H1 (cell line): ENCODE data around the gene NDFIP2. TPM values are rescaled to one million over a fixed set of nuclear protein-coding genes. Genes with fewer than 3 reads are reported as not detected.

Experiments used
- CTCF ChIA-PET: fragments of 300-600 bp; sonication (Branson Sonifier 250); formaldehyde crosslinking; loops from one replicate; lab custom pipeline; 2021; ENCODE audit not compliant: partially characterized antibody; lab: Charles Lee
- POLR2A ChIA-PET: fragments of 300-600 bp; sonication (Branson Sonifier 250); formaldehyde crosslinking; loops from one replicate; lab custom pipeline; 2021; ENCODE audit warnings: inconsistent platforms; ENCODE audit not compliant: partially characterized antibody; lab: Charles Lee
- DNase-seq, 2 experiments: peaks; one replicate each; pipeline versions ENCODE4 v3.0.0 to v3.0.0-alpha.2; 2010 to 2022; ENCODE audit warnings: low spot score in 2 of 2, low read depth in 1 of 2, mixed read lengths in 1 of 2
- FAIRE-seq: peaks from 2 replicates; lab custom pipeline; 2011; peaks lifted over from hg19 to GRCh38; lab: Jason Lieb, UNC
- H2AFZ ChIP-seq: 2 replicates; pipeline ENCODE4 v1.8.1; 2012; ENCODE audit warnings: low read length, inconsistent platforms
- H2AK5ac ChIP-seq: 2 replicates; pipeline ENCODE4 v1.6.1; 2013; ENCODE audit warnings: low read depth, low read length
- H2BK120ac ChIP-seq: replicated peaks from 2 replicates; pipeline ENCODE3; 2013; ENCODE audit warnings: low read depth, low read length, inconsistent platforms
- H2BK12ac ChIP-seq: 2 replicates; pipeline ENCODE4 v1.6.1; 2013; ENCODE audit warnings: low read depth, low read length
- H2BK15ac ChIP-seq: 2 replicates; pipeline ENCODE4 v1.6.1; 2013; ENCODE audit warnings: low read length
- H2BK20ac ChIP-seq: 2 replicates; pipeline ENCODE4 v1.6.1; 2013; ENCODE audit warnings: low read length
- H2BK5ac ChIP-seq: 2 replicates; pipeline ENCODE4 v1.6.1; 2013; ENCODE audit warnings: low read depth, low read length
- H3K14ac ChIP-seq: 2 replicates; pipeline ENCODE4 v1.6.1; 2013; ENCODE audit warnings: inconsistent platforms; ENCODE audit not compliant: insufficient read length
- H3K18ac ChIP-seq: 2 replicates; pipeline ENCODE4 v1.6.1; 2013; ENCODE audit warnings: low read length; ENCODE audit errors: extremely low read depth
- H3K23ac ChIP-seq: 2 replicates; pipeline ENCODE4 v1.6.1; 2013; ENCODE audit warnings: inconsistent platforms; ENCODE audit not compliant: insufficient read length
- H3K23me2 ChIP-seq: 2 replicates; pipeline ENCODE4 v1.6.1; 2013; ENCODE audit warnings: low read depth, low read length
- H3K27ac ChIP-seq: 2 replicates; pipeline ENCODE4 v1.6.1; 2011; ENCODE audit warnings: low read depth, low read length, inconsistent platforms
- H3K27me3 ChIP-seq, 4 experiments: replicated peaks in 1 of 4; 1 replicate in 1 of 4; 2 replicates in 3 of 4; pipeline versions ENCODE4 v1.6.1 to v1.8.1; 2011 to 2013; ENCODE audit warnings: low read length in 3 of 4, mild to moderate bottlenecking in 3 of 4, inconsistent platforms in 2 of 4, mixed read lengths in 2 of 4, moderate library complexity in 1 of 4; ENCODE audit not compliant: control insufficient read depth in 3 of 4, insufficient read depth in 3 of 4; ENCODE audit errors: extremely low read depth in 1 of 4
- H3K36me3 ChIP-seq, 4 experiments: 2 replicates each; pipeline versions ENCODE4 v1.6.1 to v1.8.1; 2011 to 2013; ENCODE audit warnings: mild to moderate bottlenecking in 4 of 4, low read length in 3 of 4, moderate library complexity in 2 of 4, control low read depth in 1 of 4, inconsistent platforms in 1 of 4; ENCODE audit not compliant: insufficient read depth in 4 of 4, control insufficient read depth in 2 of 4
- H3K4ac ChIP-seq: replicated peaks from 2 replicates; pipeline ENCODE3; 2013; ENCODE audit warnings: low read length, low read depth, mixed read lengths, inconsistent platforms; ENCODE audit not compliant: insufficient read length
- H3K4me1 ChIP-seq, 4 experiments: replicated peaks in 1 of 4; 1 replicate in 1 of 4; 2 replicates in 3 of 4; pipeline versions ENCODE4 v1.6.1 to v1.8.1; 2011 to 2013; ENCODE audit warnings: low read length in 3 of 4, inconsistent platforms in 2 of 4, mixed read lengths in 1 of 4; ENCODE audit not compliant: insufficient read depth in 4 of 4, control insufficient read depth in 3 of 4
- H3K4me2 ChIP-seq, 2 experiments: 2 replicates each; pipeline versions ENCODE4 v1.6.1 to v1.8.1; 2011 to 2013; ENCODE audit warnings: low read depth in 2 of 2, low read length in 2 of 2, control low read depth in 1 of 2, inconsistent platforms in 1 of 2, mild to moderate bottlenecking in 1 of 2; ENCODE audit not compliant: insufficient read depth in 1 of 2
- H3K4me3 ChIP-seq, 4 experiments: fragments of 200-600, 300-600 bp in 1 of 4; sonication (generic), shearing (Covaris generic), sonication (Bioruptor Twin) in 1 of 4; 2 replicates each; pipeline versions ENCODE4 v1.5.1 to v1.8.1; 2011 to 2016; ENCODE audit warnings: low read length in 4 of 4, low read depth in 3 of 4, control low read depth in 2 of 4, inconsistent platforms in 2 of 4, mild to moderate bottlenecking in 2 of 4, mixed read lengths in 1 of 4, moderate library complexity in 1 of 4; ENCODE audit not compliant: insufficient read depth in 2 of 4; ENCODE audit errors: extremely low read depth in 1 of 4
- H3K56ac ChIP-seq: replicated peaks from 2 replicates; pipeline ENCODE3; 2013; ENCODE audit warnings: low read depth, mild to moderate bottlenecking, mixed read lengths, low read length, inconsistent platforms; ENCODE audit not compliant: insufficient read length
- H3K79me1 ChIP-seq: 2 replicates; pipeline ENCODE4 v1.6.1; 2013; ENCODE audit warnings: low read depth, low read length, control low read depth
- H3K79me2 ChIP-seq, 2 experiments: 2 replicates each; pipeline versions ENCODE4 v1.6.1 to v1.8.1; 2012 to 2013; ENCODE audit warnings: low read length in 2 of 2, mild to moderate bottlenecking in 2 of 2, inconsistent platforms in 1 of 2; ENCODE audit not compliant: insufficient read depth in 2 of 2, control insufficient read depth in 1 of 2
- H3K9ac ChIP-seq, 4 experiments: replicated peaks in 1 of 4; 1 replicate in 1 of 4; 2 replicates in 3 of 4; pipeline versions ENCODE4 v1.6.1 to v1.8.1; 2011 to 2013; ENCODE audit warnings: low read depth in 3 of 4, low read length in 3 of 4, control low read depth in 2 of 4, mild to moderate bottlenecking in 2 of 4, moderate library complexity in 2 of 4, inconsistent platforms in 1 of 4; ENCODE audit errors: extremely low read depth in 1 of 4
- H3K9me3 ChIP-seq, 2 experiments: 2 replicates each; pipeline versions ENCODE4 v1.6.1 to v1.8.1; 2012 to 2013; ENCODE audit warnings: mild to moderate bottlenecking in 2 of 2, moderate library complexity in 2 of 2, control low read depth in 1 of 2, inconsistent platforms in 1 of 2, low read depth in 1 of 2, low read length in 1 of 2, mixed read lengths in 1 of 2; ENCODE audit not compliant: insufficient read depth in 2 of 2
- H4K20me1 ChIP-seq, 2 experiments: replicated peaks in 1 of 2; 2 replicates each; pipeline versions ENCODE3 to v1.8.1; 2011 to 2013; ENCODE audit warnings: inconsistent platforms in 2 of 2, low read length in 2 of 2, mild to moderate bottlenecking in 1 of 2; ENCODE audit not compliant: insufficient read depth in 2 of 2, control insufficient read depth in 1 of 2
- H4K5ac ChIP-seq: 2 replicates; pipeline ENCODE4 v1.6.1; 2013; ENCODE audit warnings: low read length, low read depth, mixed read lengths, inconsistent platforms; ENCODE audit not compliant: insufficient read length
- H4K8ac ChIP-seq: 2 replicates; pipeline ENCODE4 v1.8.0; 2013; ENCODE audit warnings: mild to moderate bottlenecking, moderate library complexity, low read length, inconsistent platforms; ENCODE audit not compliant: insufficient read depth; ENCODE audit errors: extremely low read depth
- H4K91ac ChIP-seq: replicated peaks from 2 replicates; pipeline ENCODE3; 2013; ENCODE audit warnings: low read length, mixed read lengths, inconsistent platforms; ENCODE audit not compliant: insufficient read length
- CBX5 ChIP-seq: fragments of 300-800, 300-1000 bp; sonication (generic); IDR thresholded peaks from 2 replicates; pipeline ENCODE4 v1.7.1; 2016; ENCODE audit warnings: antibody characterized with exemption, low read length, low read depth
- CREB1 ChIP-seq: IDR thresholded peaks from 2 replicates; pipeline ENCODE4 v1.6.1; 2012; ENCODE audit warnings: inconsistent platforms
- HDAC2 ChIP-seq, 2 experiments: fragments of 300-600 bp in 1 of 2; sonication (generic) in 1 of 2; IDR thresholded peaks; 2 replicates each; pipeline ENCODE4 v1.6.1; 2011 to 2012; ENCODE audit warnings: low read depth in 2 of 2, low read length in 2 of 2, mild to moderate bottlenecking in 2 of 2, moderate library complexity in 2 of 2, borderline replicate concordance in 1 of 2, inconsistent platforms in 1 of 2
- KDM4A ChIP-seq: IDR thresholded peaks from one replicate; pipeline ENCODE4 v1.7.1; 2012; ENCODE audit warnings: low read depth, mild to moderate bottlenecking, moderate library complexity, low read length, inconsistent platforms; ENCODE audit not compliant: severe bottlenecking
- KDM5A ChIP-seq: fragments of 200-600 bp; IDR thresholded peaks from 2 replicates; pipeline ENCODE4 v1.7.1; 2012; ENCODE audit warnings: mild to moderate bottlenecking, low read length, inconsistent platforms, mixed read lengths
- NRF1 ChIP-seq: IDR thresholded peaks from 2 replicates; pipeline ENCODE4 v1.6.1; 2011; ENCODE audit warnings: mild to moderate bottlenecking, low read depth, low read length, improper control_type of control experiment
- POLR2AphosphoS5 ChIP-seq: IDR thresholded peaks from 2 replicates; pipeline ENCODE4 v1.6.1; 2011; ENCODE audit warnings: low read depth, low read length
- TAF7 ChIP-seq: optimal IDR thresholded peaks from 2 replicates; pipeline ENCODE3; 2011; ENCODE audit warnings: low read depth, mild to moderate bottlenecking, inconsistent platforms, low read length, moderate library complexity, borderline replicate concordance
- WGBS, 2 experiments: shearing (Covaris generic) in 1 of 2; methylation state at CpG; one replicate each; pipeline versions ENCODE4 v1.1.6 to v1.1.7; 2013 to 2015; ENCODE audit warnings: low lambda C conversion rate in 2 of 2, mixed read lengths in 2 of 2, inconsistent platforms in 1 of 2, low coverage in 1 of 2, missing lambda C conversion rate in 1 of 2; ENCODE audit not compliant: insufficient replicate concordance in 2 of 2, insufficient coverage in 1 of 2, insufficient read length in 1 of 2; ENCODE audit errors: extremely low coverage in 1 of 2, missing lambda C conversion rate in 1 of 2; 5-methylcytosine and 5-hydroxymethylcytosine counted together
- polyA plus RNA-seq, 7 experiments: library from polyadenylated mRNA; depleted of rRNA in 3 of 7; stranded (reverse) in 5 of 7; unstranded in 2 of 7; fragments of >200 nt in 5 of 7; fragments of 200-250 nt in 2 of 7; gene quantifications; 1 replicate in 5 of 7; 2 replicates in 1 of 7; 4 replicates in 1 of 7; pipeline versions ENCODE4 v1.2.1 to v1.2.3, GENCODE V29; 2011 to 2013; ENCODE audit warnings: missing spikeins in 2 of 7, mixed read lengths in 2 of 7
- total RNA-seq: library from RNA; stranded (reverse); fragmentation: NEBNext Ultra II Directional; extraction: Animal tissue kit (Norgen Biotek cat#: 25700); gene quantifications from 2 replicates; pipeline ENCODE4 v1.2.1, GENCODE V29; 2021
- TF ChIP-seq, protein P1 (sequence below): IDR thresholded peaks from 2 replicates; pipeline ENCODE4 v1.6.1; 2011; ENCODE audit warnings: low read length, improper control_type of control experiment
- TF ChIP-seq, protein P2 (sequence below), 3 experiments: IDR thresholded peaks; 1 replicate in 2 of 3; 2 replicates in 1 of 3; pipeline versions ENCODE4 v1.5.1 to v1.6.1; 2011; ENCODE audit warnings: low read length in 3 of 3, mild to moderate bottlenecking in 3 of 3, inconsistent platforms in 2 of 3, low read depth in 1 of 3, moderate library complexity in 1 of 3; ENCODE audit not compliant: insufficient read depth in 1 of 3; ENCODE audit errors: control extremely low read depth in 1 of 3

NDFIP2 gene
- total and polyA plus RNA-seq, 2 of the 8 experiments (the other 6 are each of a cell fraction or from before 2014, with no cell fraction given): 11.1 to 32.9 TPM

DNA sequence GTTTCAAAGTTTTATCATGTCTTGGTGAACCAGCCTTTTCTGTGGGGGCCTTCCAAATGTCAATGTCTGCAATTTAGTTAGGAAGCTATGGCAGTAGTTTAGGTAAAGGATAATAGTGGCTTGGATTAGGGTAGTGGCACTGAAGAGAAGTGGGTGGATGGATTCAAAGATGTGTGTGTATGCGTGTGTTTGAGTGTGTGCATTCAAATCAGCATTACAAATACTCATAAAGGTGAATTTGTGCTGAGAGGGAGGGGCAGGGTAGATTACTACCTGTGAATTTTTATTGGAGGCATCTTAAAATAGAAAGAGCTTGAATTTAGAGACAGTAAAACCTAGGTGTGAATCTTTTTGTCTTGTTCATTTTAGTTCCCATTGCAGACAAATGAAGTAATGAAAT, 16.9 kb downstream of the NDFIP2 start:
- Histone ChIP-seq H3K14ac (no peak overlapping the region), H3K56ac (no peak overlapping the region), H4K5ac (no peak overlapping the region), H3K4me2 (no peak overlapping the region), H2BK120ac (no peak overlapping the region), H3K4ac (no peak overlapping the region), H3K23ac (no peak overlapping the region), H2BK20ac (no peak overlapping the region), H2AFZ (no peak overlapping the region), H3K4me1 (peaks cover 0 to 3% (median 1%) of the 10 kb centered on the region in 4 experiments; a peak in 3 of 7 replicates), H2AK5ac (no peak overlapping the region), H2BK12ac (no peak overlapping the region), H3K18ac (no peak overlapping the region), H3K27ac (no peak overlapping the region), H4K8ac (no peak overlapping the region), H2BK5ac (no peak overlapping the region), H4K91ac (no peak overlapping the region), H3K79me2 (peaks cover 0 to 75% of the 10 kb centered on the region in 2 experiments; a peak in 3 of 4 replicates), H3K27me3 (no peaks in the 10 kb centered on the region), H2BK15ac (no peak overlapping the region), H3K23me2 (no peaks in the 10 kb centered on the region), H4K20me1 (peaks cover 0 to 2% of the 10 kb centered on the region in 2 experiments), H3K9me3 (no peaks in the 10 kb centered on the region), H3K36me3 (no peaks in the 10 kb centered on the region), H3K4me3 (no peak overlapping the region), H3K79me1 (no peaks in the 10 kb centered on the region; the same call in 1 of the 2 replicates), H3K9ac (no peak overlapping the region)
- ChIA-PET CTCF (interaction anchor here (0.7 to 1.4 kb wide), 3 partner anchors 16 to 441 kb away, joined by 3 to 6 read pairs (median 4); partner anchors contain the start of gene NDFIP2), POLR2A (interaction anchor here (0.6 to 1.0 kb wide), 2 partner anchors 15 to 92 kb away, joined by 3 read pairs; partner anchors contain the start of gene RBM26)
- FAIRE-seq: no peak
- DNase-seq: no peak
- no peak for TF ChIP-seq POLR2AphosphoS5
- no peak for TF ChIP-seq HDAC2 (IDR thresholded peaks at IDR 0.05; ENCODE audit: borderline replicate concordance in 1 of 2, low read depth in 2 of 2, low read length in 2 of 2)
- no peak for TF ChIP-seq CBX5
- TF ChIP-seq KDM5A: no peak
- TF ChIP-seq TAF7: no peak
- TF ChIP-seq KDM4A: no peak
- TF ChIP-seq, protein P1, sequence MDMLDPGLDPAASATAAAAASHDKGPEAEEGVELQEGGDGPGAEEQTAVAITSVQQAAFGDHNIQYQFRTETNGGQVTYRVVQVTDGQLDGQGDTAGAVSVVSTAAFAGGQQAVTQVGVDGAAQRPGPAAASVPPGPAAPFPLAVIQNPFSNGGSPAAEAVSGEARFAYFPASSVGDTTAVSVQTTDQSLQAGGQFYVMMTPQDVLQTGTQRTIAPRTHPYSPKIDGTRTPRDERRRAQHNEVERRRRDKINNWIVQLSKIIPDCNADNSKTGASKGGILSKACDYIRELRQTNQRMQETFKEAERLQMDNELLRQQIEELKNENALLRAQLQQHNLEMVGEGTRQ: no peak
- TF ChIP-seq, protein P2, sequence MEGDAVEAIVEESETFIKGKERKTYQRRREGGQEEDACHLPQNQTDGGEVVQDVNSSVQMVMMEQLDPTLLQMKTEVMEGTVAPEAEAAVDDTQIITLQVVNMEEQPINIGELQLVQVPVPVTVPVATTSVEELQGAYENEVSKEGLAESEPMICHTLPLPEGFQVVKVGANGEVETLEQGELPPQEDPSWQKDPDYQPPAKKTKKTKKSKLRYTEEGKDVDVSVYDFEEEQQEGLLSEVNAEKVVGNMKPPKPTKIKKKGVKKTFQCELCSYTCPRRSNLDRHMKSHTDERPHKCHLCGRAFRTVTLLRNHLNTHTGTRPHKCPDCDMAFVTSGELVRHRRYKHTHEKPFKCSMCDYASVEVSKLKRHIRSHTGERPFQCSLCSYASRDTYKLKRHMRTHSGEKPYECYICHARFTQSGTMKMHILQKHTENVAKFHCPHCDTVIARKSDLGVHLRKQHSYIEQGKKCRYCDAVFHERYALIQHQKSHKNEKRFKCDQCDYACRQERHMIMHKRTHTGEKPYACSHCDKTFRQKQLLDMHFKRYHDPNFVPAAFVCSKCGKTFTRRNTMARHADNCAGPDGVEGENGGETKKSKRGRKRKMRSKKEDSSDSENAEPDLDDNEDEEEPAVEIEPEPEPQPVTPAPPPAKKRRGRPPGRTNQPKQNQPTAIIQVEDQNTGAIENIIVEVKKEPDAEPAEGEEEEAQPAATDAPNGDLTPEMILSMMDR (IDR thresholded peaks at IDR 0.05; ENCODE audit: control extremely low read depth in 1 of 3, insufficient read depth in 1 of 3, low read depth in 1 of 3, low read length in 3 of 3): no peak
- no peak for TF ChIP-seq CREB1
- no peak for TF ChIP-seq NRF1
- WGBS, 2 experiments: 94% methylated on average over 1 of the region's 1 CpG; no CpG with 5 or more reads in 1 of the 2 experiments
